IMR-90 (cell line): Measurements from ENCODE around the gene LAG3. TPM values are rescaled to one million over a fixed set of nuclear protein-coding genes. Genes with fewer than 3 reads are reported as not detected.

ENCODE experiments used
- ATAC-seq: fragments of 200-7000 bp; cut with Tn5 transposase; 2 replicates; pipeline ENCODE4 v1.9.1; 2020; ENCODE audit warnings: low read depth, mild to moderate bottlenecking, moderate library complexity
- BruUV-seq: library from RNA; stranded (reverse); fragments of 400-500 nt; replicated peaks from 2 replicates; lab custom pipeline; 2021; lab: Mats Ljungman, UMichigan
- CTCF ChIA-PET: fragments of 300-600 bp; formaldehyde crosslinking; extraction: SDS; loops from one replicate; lab custom pipeline; 2021; ENCODE audit warnings: antibody characterized with exemption; lab: Yijun Ruan, JAX
- POLR2A ChIA-PET: fragments of 300-600 bp; sonication (Branson Sonifier 250); formaldehyde crosslinking; loops from one replicate; lab custom pipeline; 2022; ENCODE audit warnings: antibody characterized with exemption; ENCODE audit not compliant: unreplicated experiment; lab: Charles Lee
- DNase-seq: peaks from one replicate; pipeline ENCODE4 v3.0.0; 2013
- H2AFZ ChIP-seq: replicated peaks from 2 replicates; pipeline ENCODE3; 2013; ENCODE audit warnings: low read length, mild to moderate bottlenecking; ENCODE audit not compliant: poor library complexity
- H2AK5ac ChIP-seq: 2 replicates; pipeline ENCODE4 v1.6.1; 2013; ENCODE audit warnings: low read depth, low read length, inconsistent platforms
- H2AK9ac ChIP-seq: replicated peaks from 2 replicates; pipeline ENCODE3; 2013; ENCODE audit warnings: mild to moderate bottlenecking, low read depth, low read length, moderate library complexity; ENCODE audit not compliant: poor library complexity
- H2BK120ac ChIP-seq: 2 replicates; pipeline ENCODE4 v1.6.1; 2013; ENCODE audit warnings: low read depth, low read length, inconsistent platforms
- H2BK15ac ChIP-seq: 3 replicates; pipeline ENCODE4 v1.6.1; 2013; ENCODE audit warnings: low read depth, low read length, inconsistent platforms
- H2BK20ac ChIP-seq: 2 replicates; pipeline ENCODE4 v1.6.1; 2013; ENCODE audit warnings: low read depth, mild to moderate bottlenecking, inconsistent platforms, low read length, moderate library complexity
- H2BK5ac ChIP-seq: 2 replicates; pipeline ENCODE4 v1.6.1; 2013; ENCODE audit warnings: mild to moderate bottlenecking, low read depth, low read length, inconsistent platforms; ENCODE audit not compliant: poor library complexity, severe bottlenecking
- H3K14ac ChIP-seq: replicated peaks from 2 replicates; pipeline ENCODE4 v1.6.1; 2013; ENCODE audit warnings: low read depth, low read length, inconsistent platforms
- H3K18ac ChIP-seq: 2 replicates; pipeline ENCODE4 v1.6.1; 2013; ENCODE audit warnings: low read depth, low read length, control low read depth
- H3K23ac ChIP-seq: 2 replicates; pipeline ENCODE4 v1.6.1; 2013; ENCODE audit warnings: low read depth, low read length, inconsistent platforms
- H3K27ac ChIP-seq: 2 replicates; pipeline ENCODE4 v1.5.1; 2013; ENCODE audit warnings: mild to moderate bottlenecking, control low read depth, low read length; ENCODE audit not compliant: insufficient read depth
- H3K27me3 ChIP-seq: 2 replicates; pipeline ENCODE4 v1.6.1; 2013; ENCODE audit warnings: low read length; ENCODE audit not compliant: control insufficient read depth, insufficient read depth
- H3K36me3 ChIP-seq: 2 replicates; pipeline ENCODE4 v1.6.1; 2013; ENCODE audit warnings: low read length, mixed read lengths; ENCODE audit not compliant: control insufficient read depth, insufficient read depth
- H3K4ac ChIP-seq: 2 replicates; pipeline ENCODE4 v1.6.1; 2013; ENCODE audit warnings: low read depth, low read length, inconsistent platforms
- H3K4me1 ChIP-seq: 2 replicates; pipeline ENCODE4 v1.6.1; 2013; ENCODE audit warnings: low read length, mixed read lengths; ENCODE audit not compliant: control insufficient read depth, insufficient read depth
- H3K4me2 ChIP-seq: 2 replicates; pipeline ENCODE4 v1.6.1; 2013; ENCODE audit warnings: low read depth, mild to moderate bottlenecking, control low read depth, low read length, moderate library complexity
- H3K4me3 ChIP-seq: 2 replicates; pipeline ENCODE4 v1.5.1; 2013; ENCODE audit warnings: low read depth, mild to moderate bottlenecking, control low read depth, low read length, moderate library complexity; ENCODE audit not compliant: insufficient read depth
- H3K56ac ChIP-seq: 2 replicates; pipeline ENCODE4 v1.6.1; 2013; ENCODE audit warnings: low read length, inconsistent platforms; ENCODE audit not compliant: insufficient read depth; ENCODE audit errors: extremely low read depth
- H3K79me1 ChIP-seq, 2 experiments: 2 replicates each; pipeline ENCODE4 v1.6.1; 2013; ENCODE audit warnings: low read length in 2 of 2, inconsistent platforms in 1 of 2, low read depth in 1 of 2
- H3K9ac ChIP-seq: 2 replicates; pipeline ENCODE4 v1.6.1; 2013; ENCODE audit warnings: low read depth, low read length, control low read depth
- H3K9me1 ChIP-seq: 2 replicates; pipeline ENCODE4 v1.6.1; 2013; ENCODE audit warnings: low read length, inconsistent platforms; ENCODE audit not compliant: insufficient read depth
- H3K9me3 ChIP-seq: 2 replicates; pipeline ENCODE4 v1.6.1; 2013; ENCODE audit warnings: low read length; ENCODE audit not compliant: control insufficient read depth, insufficient read depth
- H4K20me1 ChIP-seq: 2 replicates; pipeline ENCODE4 v1.6.1; 2013; ENCODE audit warnings: low read length, inconsistent platforms; ENCODE audit not compliant: insufficient read depth
- H4K5ac ChIP-seq: 2 replicates; pipeline ENCODE4 v1.6.1; 2013; ENCODE audit warnings: mild to moderate bottlenecking, low read depth, low read length, control low read depth
- H4K8ac ChIP-seq, 2 experiments: 2 replicates each; pipeline ENCODE4 v1.6.1; 2013; ENCODE audit warnings: low read depth in 2 of 2, low read length in 2 of 2, control low read depth in 1 of 2, inconsistent platforms in 1 of 2
- H4K91ac ChIP-seq: 2 replicates; pipeline ENCODE4 v1.6.1; 2013; ENCODE audit warnings: low read depth, low read length, inconsistent platforms; ENCODE audit not compliant: insufficient read depth
- RCOR1 ChIP-seq: IDR thresholded peaks from 2 replicates; pipeline ENCODE4 v1.6.1; 2012; ENCODE audit warnings: mild to moderate bottlenecking, low read length, improper control_type of control experiment; ENCODE audit not compliant: insufficient replicate concordance
- WGBS, 2 experiments: methylation state at CpG; one replicate each; pipeline versions ENCODE4 v1.1.5 to v1.1.7; 2013; ENCODE audit warnings: missing lambda C conversion rate in 2 of 2; ENCODE audit not compliant: insufficient read length in 1 of 2; ENCODE audit errors: extremely low coverage in 2 of 2; 5-methylcytosine and 5-hydroxymethylcytosine counted together
- dilution Hi-C: fragments of 300-500 bp; cut with HindIII; formaldehyde crosslinking; loops from one replicate; pipeline ENCODE4 v1.14.3; 2018; ENCODE audit warnings: low sequenced_read_pairs; ENCODE audit not compliant: unreplicated experiment
- in situ Hi-C: fragments of 300-500 bp; cut with MboI; formaldehyde crosslinking; loops from 3 replicates; pipeline ENCODE4 v1.14.3; 2019; ENCODE audit warnings: low sequenced_read_pairs, inconsistent platforms, mixed read lengths
- intact Hi-C: fragments of 100-400 bp; cut with micrococcal nuclease; formaldehyde crosslinking; loops from 2 replicates; pipeline ENCODE4 v1.10.0; 2022
- polyA plus RNA-seq, 3 experiments: library from polyadenylated mRNA; depleted of rRNA; stranded (reverse); fragments of >200 nt; gene quantifications; 2 replicates each; pipeline ENCODE4 v1.2.3, GENCODE V29; 2012; ENCODE audit warnings: low replicate concordance in 1 of 3
- total RNA-seq: library from RNA; depleted of rRNA; stranded (reverse); fragments of >200 nt; gene quantifications from 2 replicates; pipeline ENCODE4 v1.2.3, GENCODE V29; 2012
- TF ChIP-seq, protein P1 (sequence below): conservative IDR thresholded peaks from 2 replicates; pipeline ENCODE4 v1.5.1; 2012; ENCODE audit warnings: mild to moderate bottlenecking, low read depth, low read length, improper control_type of control experiment

The LAG3 gene
- total and polyA plus RNA-seq, 2 of the 4 experiments (the other 2 are of a cell fraction), result 0.41 TPM; not detected in 1

DNA sequence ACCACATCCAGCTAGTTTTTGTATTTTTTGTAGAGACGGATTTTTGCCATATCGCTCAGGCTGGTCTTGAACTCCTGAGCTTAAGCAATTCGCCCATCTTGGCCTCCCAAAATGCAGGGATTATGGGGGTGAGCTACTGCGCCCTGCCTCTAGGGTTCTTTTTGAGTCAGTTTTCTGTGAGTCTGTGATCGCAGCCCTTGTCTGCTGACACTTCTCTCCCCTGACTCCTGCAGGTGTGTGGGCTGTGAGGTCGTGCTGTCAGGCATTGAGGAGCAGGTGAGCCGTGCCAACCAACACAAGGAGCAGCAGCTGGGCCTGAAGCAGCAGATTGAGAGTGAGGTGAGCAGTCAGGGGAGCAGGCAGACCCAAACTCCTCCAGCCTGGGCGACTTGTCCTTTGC lies 42.2 kb upstream of the LAG3 start:
- no peak overlapping the region for H2BK5ac ChIP-seq
- H3K23ac ChIP-seq, result no peak overlapping the region
- in situ Hi-C loops, result no loop called here
- ChIA-PET POLR2A (interaction anchor here (0.8 kb wide), 1 partner anchor 22 kb away, joined by 3 read pairs; the partner anchor contains the start of gene MLF2), CTCF (no interaction called here)
- H3K14ac ChIP-seq, result no peak overlapping the region
- H4K8ac ChIP-seq, result no peak overlapping the region
- WGBS, 2 experiments, result 95% methylated on average over 3 of the region's 8 CpGs; no CpG with 5 or more reads in 1 of the 2 experiments
- ATAC-seq (no peak), DNase-seq (no peak)
- no peak overlapping the region for H4K5ac ChIP-seq
- intact Hi-C loops, result no loop called here
- peak overlapping the region; percentile 28 for H2AK9ac ChIP-seq
- H2BK15ac ChIP-seq, result no peak overlapping the region
- no peak overlapping the region for H3K18ac ChIP-seq
- H4K20me1 ChIP-seq, result no peaks in the 10 kb centered on the region
- H3K9ac ChIP-seq, result no peak overlapping the region
- H2AFZ ChIP-seq, result no peak overlapping the region
- dilution Hi-C loops, result no loop called here
- H3K36me3 ChIP-seq, result peaks cover 46% of the 10 kb centered on the region
- peaks cover 2% of the 10 kb centered on the region; the same call in 1 of the 2 replicates for H3K9me1 ChIP-seq
- no TSS peak for BruUV-seq
- TF ChIP-seq, protein P1, sequence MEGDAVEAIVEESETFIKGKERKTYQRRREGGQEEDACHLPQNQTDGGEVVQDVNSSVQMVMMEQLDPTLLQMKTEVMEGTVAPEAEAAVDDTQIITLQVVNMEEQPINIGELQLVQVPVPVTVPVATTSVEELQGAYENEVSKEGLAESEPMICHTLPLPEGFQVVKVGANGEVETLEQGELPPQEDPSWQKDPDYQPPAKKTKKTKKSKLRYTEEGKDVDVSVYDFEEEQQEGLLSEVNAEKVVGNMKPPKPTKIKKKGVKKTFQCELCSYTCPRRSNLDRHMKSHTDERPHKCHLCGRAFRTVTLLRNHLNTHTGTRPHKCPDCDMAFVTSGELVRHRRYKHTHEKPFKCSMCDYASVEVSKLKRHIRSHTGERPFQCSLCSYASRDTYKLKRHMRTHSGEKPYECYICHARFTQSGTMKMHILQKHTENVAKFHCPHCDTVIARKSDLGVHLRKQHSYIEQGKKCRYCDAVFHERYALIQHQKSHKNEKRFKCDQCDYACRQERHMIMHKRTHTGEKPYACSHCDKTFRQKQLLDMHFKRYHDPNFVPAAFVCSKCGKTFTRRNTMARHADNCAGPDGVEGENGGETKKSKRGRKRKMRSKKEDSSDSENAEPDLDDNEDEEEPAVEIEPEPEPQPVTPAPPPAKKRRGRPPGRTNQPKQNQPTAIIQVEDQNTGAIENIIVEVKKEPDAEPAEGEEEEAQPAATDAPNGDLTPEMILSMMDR, result no peak
- TF ChIP-seq RCOR1, result no peak
- no peaks in the 10 kb centered on the region for H3K27me3 ChIP-seq
- no peak overlapping the region for H3K27ac ChIP-seq
- H3K4me1 ChIP-seq, result no peaks in the 10 kb centered on the region
- H2BK120ac ChIP-seq, result no peak overlapping the region
- H3K4ac ChIP-seq, result no peak overlapping the region
- no peak overlapping the region for H3K4me2 ChIP-seq
- H2AK5ac ChIP-seq, result no peak overlapping the region
- H3K79me1 ChIP-seq, result peaks cover 17 to 27% of the 10 kb centered on the region in 2 experiments
- no peaks in the 10 kb centered on the region for H3K9me3 ChIP-seq
- no peak overlapping the region for H2BK20ac ChIP-seq
- H4K91ac ChIP-seq, result no peak overlapping the region
- H3K4me3 ChIP-seq, result no peak overlapping the region
- no peak overlapping the region for H3K56ac ChIP-seq
